ENCODE measurements around the gene USP8.

The USP8 gene

GRCh38 chr15:50546566-50546965 is 122.4 kb downstream of the USP8 start, which contains the start of gene USP50:
Gene USP50 (minus strand): TSS chr15:50546666. CDS start chr15:50546525, 141 bp downstream.
- no peak for DNase-seq

DNA sequence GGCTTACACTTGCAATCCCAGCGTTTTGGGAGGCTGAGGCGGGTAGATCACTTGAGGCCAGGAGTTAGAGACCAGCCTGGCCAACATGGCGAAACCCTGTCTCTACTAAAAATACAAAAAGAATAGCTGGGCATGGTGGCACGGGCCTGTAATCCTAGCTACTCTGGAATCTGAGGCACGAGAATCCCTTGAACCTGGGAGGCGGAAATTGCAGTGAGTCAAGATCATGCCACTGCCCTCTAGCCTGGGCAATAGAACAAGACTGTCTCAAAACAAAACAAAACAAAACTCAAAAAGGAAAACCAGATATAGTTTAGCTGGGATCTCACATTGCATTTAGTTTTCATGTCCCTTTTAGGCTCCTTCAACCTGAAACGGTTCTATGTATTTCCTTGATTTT is 125.1 kb downstream of the USP8 start:
- no peak for DNase-seq

DNA sequence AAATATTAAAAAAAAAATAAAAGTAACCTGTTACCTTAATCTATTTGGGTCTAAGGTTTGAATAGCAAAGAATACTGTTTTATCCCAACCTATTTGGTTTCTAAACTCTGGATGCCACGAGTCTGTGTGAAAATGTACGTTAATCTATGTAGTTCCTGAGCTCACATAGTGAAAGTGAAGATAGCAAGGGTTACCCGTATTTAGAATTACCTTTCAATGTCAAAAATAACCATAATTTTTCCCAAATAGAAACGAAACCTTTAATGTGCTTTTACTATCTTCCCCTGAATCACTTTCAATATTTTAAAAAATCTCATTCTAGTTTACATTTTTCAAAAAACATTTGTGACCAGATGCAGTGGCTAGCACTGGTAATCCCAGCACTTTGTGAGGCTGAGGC is 128.0 kb downstream of the USP8 start:
- no peak for DNase-seq

- no peak for DNase-seq
Observed at GRCh38 chr15:50556642-50557371, 132.6 kb downstream of the USP8 start.

- no peak for DNase-seq
Observed at GRCh38 chr15:50558012-50558411, 133.8 kb downstream of the USP8 start.

DNA sequence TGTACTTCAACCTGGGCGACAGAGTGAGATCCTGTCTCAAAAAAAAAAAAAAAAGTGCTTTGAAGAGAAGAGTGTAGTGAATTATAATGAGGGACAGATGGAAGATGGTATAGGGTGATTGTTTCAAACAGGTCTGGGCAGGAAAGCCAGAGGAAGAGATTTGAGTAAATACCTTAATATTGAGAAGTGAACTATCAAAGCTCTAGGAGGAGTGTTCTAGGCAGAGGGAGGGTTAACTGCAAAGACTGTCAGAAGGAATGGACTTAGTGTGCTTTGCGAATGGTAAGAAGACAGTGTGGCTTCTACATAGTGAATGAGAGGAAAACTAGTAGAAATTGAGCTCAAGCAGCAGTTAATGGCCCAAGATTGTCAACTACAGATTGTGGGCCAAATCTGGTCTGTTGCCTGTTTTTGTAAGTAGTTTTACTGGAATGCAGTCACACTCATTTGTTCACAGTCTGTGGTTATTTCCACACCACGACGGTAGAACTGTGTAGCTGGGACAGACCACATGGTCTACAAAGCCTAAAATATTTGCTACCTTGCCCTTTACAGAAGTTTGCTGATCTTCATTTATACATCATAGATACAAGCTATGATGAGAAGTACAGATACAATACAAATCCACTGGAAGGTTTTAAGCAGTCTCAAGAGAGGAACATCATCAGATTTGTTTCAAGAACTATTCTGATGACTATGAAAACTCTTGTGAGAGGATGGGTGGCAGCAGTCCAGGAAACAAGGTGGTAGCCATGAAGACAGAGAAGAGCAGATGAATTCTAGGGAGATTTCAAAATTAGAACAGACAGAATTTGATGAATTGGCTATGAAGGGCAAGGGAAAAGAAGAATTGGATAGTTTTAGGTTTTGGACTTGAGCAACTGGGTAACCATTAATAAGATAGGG is 138.8 kb downstream of the USP8 start:
- DNase-seq, result no peak

DNA sequence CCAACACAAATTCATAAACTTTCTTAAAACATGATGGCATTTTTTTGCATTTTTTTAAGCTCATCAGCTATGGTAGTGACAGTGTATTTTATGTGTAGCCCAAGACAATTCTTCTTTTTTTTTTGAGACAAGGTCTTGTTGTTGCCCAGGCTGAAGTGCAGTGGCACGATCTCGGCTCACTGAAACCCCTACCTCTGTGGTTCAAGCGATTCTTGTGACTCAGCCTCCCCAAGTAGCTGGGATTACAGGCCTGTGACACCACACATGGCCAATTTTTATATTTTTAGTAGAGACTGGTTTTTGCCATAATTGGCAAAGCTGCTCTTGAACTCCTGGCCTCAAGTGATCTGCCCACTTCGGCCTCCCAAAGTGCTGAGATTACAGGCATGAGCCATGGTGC is 139.6 kb downstream of the USP8 start:
- DNase-seq, result no peak

Measured in inflammatory macrophage treated with lipopolysaccharide for 1 hour (primary cell).